LoVo (cell line): Measurements from ENCODE around the gene SND1.
A peak's percentile ranks its signal among the peaks of the same experiment; 100 is the strongest.

ENCODE experiments used
- DNase-seq: peaks from one replicate; pipeline ENCODE4 v3.0.0-alpha.2; 2016; ENCODE audit warnings: low spot score

The SND1 gene

GRCh38 chr7:127683776-127684681 is 32.0 kb downstream of the SND1 start:
- no peak for DNase-seq

- DNase-seq, result no peak
Measured at GRCh38 chr7:127689194-127689772, 37.3 kb downstream of the SND1 start.

GRCh38 chr7:127690337-127690736 is 38.3 kb downstream of the SND1 start:
- no peak for DNase-seq

GRCh38 chr7:127690806-127691205 is 38.8 kb downstream of the SND1 start:
- no peak for DNase-seq

DNA sequence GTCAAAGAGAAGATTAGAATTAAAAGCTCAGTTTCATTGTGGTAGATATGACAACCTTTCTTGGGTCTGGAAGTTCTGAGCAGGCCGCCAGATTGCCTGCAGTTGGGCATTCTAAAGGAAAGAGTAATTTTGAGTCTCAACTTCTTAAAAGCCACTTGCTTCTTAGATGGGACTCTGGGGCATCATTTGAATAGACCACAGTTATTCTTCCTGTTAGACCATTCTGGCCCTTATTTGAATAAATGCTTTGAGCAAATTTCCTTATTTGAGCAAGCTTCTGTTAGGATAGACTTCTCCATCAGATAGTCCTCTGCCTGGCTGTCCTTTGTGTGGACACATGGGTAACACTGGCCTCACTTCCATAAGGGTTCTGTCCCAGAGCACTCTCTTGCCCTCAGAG is 40.2 kb downstream of the SND1 start:
- no peak for DNase-seq

GRCh38 chr7:127699853-127700252 is 47.9 kb downstream of the SND1 start:
- DNase-seq, result no peak

DNA sequence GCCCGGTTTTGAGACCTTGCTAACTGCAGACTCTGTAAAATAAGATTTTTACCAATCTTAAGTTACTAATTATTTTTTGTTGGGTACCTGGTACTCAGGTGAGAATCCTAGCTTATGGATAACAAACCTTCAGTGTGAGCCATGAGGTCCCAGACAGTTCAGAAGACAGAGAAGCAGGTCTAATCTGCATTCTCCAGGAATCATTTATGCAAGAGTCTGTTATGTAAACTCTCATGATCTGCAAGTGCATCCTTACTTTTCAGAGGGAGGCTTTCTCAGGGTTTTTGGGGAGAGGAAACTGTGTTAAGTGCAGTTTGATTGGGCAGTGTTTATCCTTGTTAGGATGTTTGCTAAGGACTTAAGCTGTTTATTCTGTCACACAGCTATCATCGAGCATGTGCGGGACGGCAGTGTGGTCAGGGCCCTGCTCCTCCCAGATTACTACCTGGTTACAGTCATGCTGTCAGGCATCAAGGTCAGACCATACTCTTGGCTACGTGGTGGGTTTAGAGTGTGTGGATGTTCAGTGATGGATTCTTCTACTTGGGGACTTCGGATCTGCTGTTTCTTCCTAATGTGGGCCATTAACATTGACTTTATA is 50.2 kb downstream of the SND1 start:
- DNase-seq, result no peak

GRCh38 chr7:127702938-127703337 is 50.9 kb downstream of the SND1 start:
- DNase-seq, result no peak

DNA sequence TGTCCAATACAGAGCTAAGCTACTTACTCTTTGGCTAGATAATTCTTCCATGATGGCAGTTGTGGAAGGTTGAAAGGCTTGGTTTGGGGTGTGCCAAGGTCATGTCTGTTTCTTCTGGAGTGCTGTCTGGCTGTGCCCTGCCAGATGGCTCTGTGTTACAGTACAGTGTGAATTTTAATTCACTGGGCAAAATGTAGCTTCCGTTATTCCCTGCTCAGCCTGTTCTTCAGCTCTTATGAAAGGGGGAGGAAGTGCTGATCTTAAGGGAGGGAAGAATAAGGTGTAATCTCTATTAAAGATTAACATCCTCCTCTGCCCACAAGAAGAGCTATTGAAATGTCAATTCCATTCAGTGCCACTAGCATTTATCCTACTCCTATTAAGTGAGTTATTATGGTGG is 52.2 kb downstream of the SND1 start:
- no peak for DNase-seq

- no peak for DNase-seq
Measured at GRCh38 chr7:127705461-127705959, 53.5 kb downstream of the SND1 start.

DNA sequence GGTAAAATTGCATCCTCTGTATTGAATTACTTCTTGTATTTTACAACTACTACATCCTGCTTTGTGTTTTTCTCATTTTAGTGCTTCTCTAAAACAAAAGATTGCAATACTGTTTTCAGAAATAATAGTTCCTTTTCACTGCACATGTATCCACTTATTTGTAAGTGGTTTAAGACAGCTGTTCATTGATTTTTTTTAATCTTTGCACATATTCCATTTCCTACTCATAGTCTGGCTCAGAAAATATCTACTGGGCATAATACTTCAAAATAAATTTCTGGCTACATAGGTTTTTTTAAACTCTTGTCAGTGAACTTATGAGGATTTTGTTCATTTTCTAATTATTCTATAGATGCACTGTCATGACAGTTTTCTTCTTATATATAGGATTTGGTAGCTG is 54.8 kb downstream of the SND1 start:
- DNase-seq, result no peak

GRCh38 chr7:127708201-127708600 is 56.2 kb downstream of the SND1 start:
- no peak for DNase-seq

- peak; percentile 30 for DNase-seq
Measured at GRCh38 chr7:127708788-127709187, 56.8 kb downstream of the SND1 start.

DNA sequence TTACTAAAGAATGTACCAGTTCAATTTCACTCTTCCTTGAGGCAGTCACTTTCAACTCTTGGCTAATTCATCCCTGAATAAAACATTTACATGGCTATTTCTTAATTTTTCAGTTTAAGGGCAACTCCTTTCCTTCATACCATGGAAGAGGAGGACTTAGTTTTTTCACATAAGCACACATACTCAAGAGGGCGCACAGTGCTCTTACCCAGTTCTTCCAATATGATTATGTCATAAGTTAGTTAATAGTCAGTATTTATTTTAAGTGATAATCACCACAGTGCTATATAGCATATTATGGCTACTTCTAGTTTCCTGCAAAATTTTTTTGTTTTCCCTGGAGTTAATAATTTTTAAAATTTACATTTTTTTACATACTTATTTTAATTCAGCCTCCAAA is 58.6 kb downstream of the SND1 start:
- no peak for DNase-seq

- DNase-seq, result no peak
Measured at GRCh38 chr7:127711872-127712271, 59.9 kb downstream of the SND1 start.

- DNase-seq, result no peak
Measured at GRCh38 chr7:127713006-127713405, 61.0 kb downstream of the SND1 start.

DNA sequence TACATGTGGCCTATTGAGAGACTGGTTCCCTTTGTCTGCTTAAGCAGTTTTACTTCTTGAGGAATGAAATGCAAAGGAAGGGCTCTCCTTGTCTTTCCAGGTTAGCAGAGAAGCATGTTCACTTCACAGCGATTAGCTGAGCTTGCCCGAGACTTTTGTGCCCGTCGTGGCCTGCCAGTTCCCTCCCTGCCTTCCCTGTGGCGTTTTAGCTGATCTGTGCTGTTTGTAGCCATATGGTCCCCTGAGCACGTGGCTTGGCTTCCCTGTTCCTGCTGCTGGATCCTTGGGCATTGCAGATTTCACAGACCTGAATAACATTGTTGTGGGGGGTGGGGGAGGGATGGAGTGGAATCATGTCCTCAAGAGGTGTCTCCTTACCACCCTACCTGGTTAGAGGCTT is 61.8 kb downstream of the SND1 start:
- DNase-seq, result no peak

DNA sequence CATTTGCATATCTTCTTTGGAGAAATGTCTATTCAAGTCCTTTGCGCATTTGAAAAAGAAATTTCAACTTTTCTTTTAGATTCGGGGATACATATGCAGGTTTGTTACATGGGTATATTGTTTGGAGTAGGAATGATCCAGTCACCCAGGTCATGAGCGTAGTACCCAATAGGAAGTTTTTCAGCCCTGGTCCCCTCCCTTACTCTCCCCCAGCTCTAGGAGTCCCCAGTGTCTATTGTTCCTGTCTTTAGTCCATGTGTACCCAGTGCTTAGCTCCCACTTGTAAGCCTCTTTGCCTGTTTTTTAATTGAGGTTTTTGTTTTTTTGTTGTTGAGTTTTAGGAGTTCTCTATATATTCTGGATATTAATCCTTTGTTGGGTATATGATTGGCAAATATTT is 63.3 kb downstream of the SND1 start:
- no peak for DNase-seq

GRCh38 chr7:127715901-127716300 is 63.9 kb downstream of the SND1 start:
- no peak for DNase-seq

- DNase-seq, result no peak
Measured at GRCh38 chr7:127717502-127718339, 65.7 kb downstream of the SND1 start.

- no peak for DNase-seq
Measured at GRCh38 chr7:127718340-127718679, 66.3 kb downstream of the SND1 start.

GRCh38 chr7:127726476-127726875 is 74.5 kb downstream of the SND1 start:
- DNase-seq, result no peak
